HEK293 (cell line): ENCODE data around the gene IL15RA.

Experiments used
- BCL11A ChIP-seq: fragments of 450-650 bp; formaldehyde crosslinking; IDR thresholded peaks from 2 replicates; pipeline ENCODE4 v1.5.1; 2016; ENCODE audit warnings: low read depth, missing biosample characterization, missing genetic modification characterization
- MZF1 ChIP-seq: fragments of 450-650 bp; formaldehyde crosslinking; IDR thresholded peaks from 2 replicates; pipeline ENCODE4 v1.5.1; 2017; ENCODE audit warnings: missing biosample characterization, missing genetic modification characterization, borderline replicate concordance
- PRDM1 ChIP-seq: fragments of 450-650 bp; formaldehyde crosslinking; IDR thresholded peaks from 2 replicates; pipeline ENCODE4; 2016; ENCODE audit warnings: missing biosample characterization, missing genetic modification characterization
- ZBTB11 ChIP-seq: fragments of 450-650 bp; formaldehyde crosslinking; conservative IDR thresholded peaks from 2 replicates; pipeline ENCODE4 v1.5.1; 2016; ENCODE audit warnings: low read depth, missing biosample characterization, missing genetic modification characterization
- ZNF311 ChIP-seq: fragments of 450-650 bp; formaldehyde crosslinking; IDR thresholded peaks from 2 replicates; pipeline ENCODE4 v1.5.1; 2017; ENCODE audit warnings: missing biosample characterization, missing genetic modification characterization, borderline replicate concordance
- ZNF514 ChIP-seq: fragments of 450-650 bp; formaldehyde crosslinking; IDR thresholded peaks from 2 replicates; pipeline ENCODE4 v1.5.1; 2016; ENCODE audit warnings: missing biosample characterization, missing genetic modification characterization
- ZNF530 ChIP-seq: fragments of 450-650 bp; formaldehyde crosslinking; IDR thresholded peaks from 2 replicates; pipeline ENCODE4 v1.5.1; 2016; ENCODE audit warnings: low read depth, missing biosample characterization, missing genetic modification characterization
- ZNF544 ChIP-seq: fragments of 450-650 bp; formaldehyde crosslinking; IDR thresholded peaks from 2 replicates; pipeline ENCODE4 v1.5.0; 2017; ENCODE audit warnings: missing biosample characterization, missing genetic modification characterization
- ZNF777 ChIP-seq: fragments of 450-650 bp; formaldehyde crosslinking; IDR thresholded peaks from 2 replicates; pipeline ENCODE4 v1.5.1; 2017; ENCODE audit warnings: missing biosample characterization, missing genetic modification characterization, borderline replicate concordance
- TF ChIP-seq, protein P1 (sequence below): fragments of 450-650 bp; formaldehyde crosslinking; IDR thresholded peaks from 2 replicates; pipeline ENCODE4 v1.5.1; 2016; ENCODE audit warnings: missing biosample characterization, missing genetic modification characterization
- TF ChIP-seq, protein P2 (sequence below): fragments of 450-650 bp; formaldehyde crosslinking; IDR thresholded peaks from 2 replicates; pipeline ENCODE4 v1.5.1; 2016; ENCODE audit warnings: missing biosample characterization, missing genetic modification characterization, low read depth
- TF ChIP-seq, protein P3 (sequence below): fragments of 450-650 bp; IDR thresholded peaks from 2 replicates; pipeline ENCODE4 v1.5.1; 2018; ENCODE audit warnings: missing biosample characterization, mild to moderate bottlenecking, missing genetic modification characterization

DNA sequence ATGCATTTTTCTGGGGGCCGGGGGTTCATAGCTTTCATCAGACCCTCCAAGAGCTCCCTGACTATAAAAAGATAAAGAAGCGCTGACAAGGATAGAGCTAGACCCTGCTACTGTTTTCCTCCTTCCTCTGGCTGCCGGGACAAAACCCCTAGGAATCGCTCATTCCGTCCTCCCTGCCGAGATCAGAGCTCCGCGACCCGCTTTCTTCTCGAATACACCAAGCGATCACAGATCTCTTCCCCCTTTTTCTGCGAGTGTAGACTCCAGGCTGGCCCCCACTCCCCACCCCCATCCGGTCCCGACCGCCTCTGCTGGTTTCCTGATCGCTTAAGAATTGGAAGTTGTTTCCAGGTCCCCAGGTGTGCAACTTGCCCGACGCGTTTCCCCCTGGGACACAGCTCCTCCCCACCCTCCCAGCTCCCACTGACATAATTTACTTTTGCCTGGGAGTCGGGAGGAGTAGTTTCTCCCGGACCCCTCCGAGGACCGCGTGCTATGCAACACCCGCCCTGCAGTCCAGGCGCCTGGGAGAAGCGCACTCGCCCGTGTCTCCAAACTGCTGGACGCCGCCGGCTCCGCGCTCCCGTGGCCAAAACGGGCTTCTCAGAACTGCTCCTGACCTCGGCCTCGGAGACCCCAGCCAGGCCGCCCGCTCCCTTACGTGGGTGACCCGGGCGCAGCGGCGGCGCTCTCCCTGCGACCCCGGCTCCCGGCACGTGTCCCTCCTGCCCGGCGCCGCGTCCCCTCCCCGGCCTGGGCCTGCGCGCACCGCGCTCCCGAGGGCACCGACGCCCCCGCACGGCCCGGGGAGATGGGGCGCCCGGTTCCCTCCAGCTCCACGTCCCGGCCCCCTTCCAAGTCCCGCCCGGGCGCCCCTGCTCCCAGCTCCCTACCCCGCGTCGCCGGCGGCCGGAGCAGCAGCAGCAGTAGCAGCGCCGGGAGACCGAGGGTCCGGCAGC, 552 bp downstream of the IL15RA start:
- TF ChIP-seq ZNF311 (tag by site-specific recombination), result no peak
- TF ChIP-seq, protein P1, sequence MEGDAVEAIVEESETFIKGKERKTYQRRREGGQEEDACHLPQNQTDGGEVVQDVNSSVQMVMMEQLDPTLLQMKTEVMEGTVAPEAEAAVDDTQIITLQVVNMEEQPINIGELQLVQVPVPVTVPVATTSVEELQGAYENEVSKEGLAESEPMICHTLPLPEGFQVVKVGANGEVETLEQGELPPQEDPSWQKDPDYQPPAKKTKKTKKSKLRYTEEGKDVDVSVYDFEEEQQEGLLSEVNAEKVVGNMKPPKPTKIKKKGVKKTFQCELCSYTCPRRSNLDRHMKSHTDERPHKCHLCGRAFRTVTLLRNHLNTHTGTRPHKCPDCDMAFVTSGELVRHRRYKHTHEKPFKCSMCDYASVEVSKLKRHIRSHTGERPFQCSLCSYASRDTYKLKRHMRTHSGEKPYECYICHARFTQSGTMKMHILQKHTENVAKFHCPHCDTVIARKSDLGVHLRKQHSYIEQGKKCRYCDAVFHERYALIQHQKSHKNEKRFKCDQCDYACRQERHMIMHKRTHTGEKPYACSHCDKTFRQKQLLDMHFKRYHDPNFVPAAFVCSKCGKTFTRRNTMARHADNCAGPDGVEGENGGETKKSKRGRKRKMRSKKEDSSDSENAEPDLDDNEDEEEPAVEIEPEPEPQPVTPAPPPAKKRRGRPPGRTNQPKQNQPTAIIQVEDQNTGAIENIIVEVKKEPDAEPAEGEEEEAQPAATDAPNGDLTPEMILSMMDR (tag by site-specific recombination), result peak; percentile 34
- TF ChIP-seq ZNF530 (tag by site-specific recombination), result no peak
- no peak for TF ChIP-seq ZNF544 (tag by site-specific recombination)
- TF ChIP-seq, protein P2, sequence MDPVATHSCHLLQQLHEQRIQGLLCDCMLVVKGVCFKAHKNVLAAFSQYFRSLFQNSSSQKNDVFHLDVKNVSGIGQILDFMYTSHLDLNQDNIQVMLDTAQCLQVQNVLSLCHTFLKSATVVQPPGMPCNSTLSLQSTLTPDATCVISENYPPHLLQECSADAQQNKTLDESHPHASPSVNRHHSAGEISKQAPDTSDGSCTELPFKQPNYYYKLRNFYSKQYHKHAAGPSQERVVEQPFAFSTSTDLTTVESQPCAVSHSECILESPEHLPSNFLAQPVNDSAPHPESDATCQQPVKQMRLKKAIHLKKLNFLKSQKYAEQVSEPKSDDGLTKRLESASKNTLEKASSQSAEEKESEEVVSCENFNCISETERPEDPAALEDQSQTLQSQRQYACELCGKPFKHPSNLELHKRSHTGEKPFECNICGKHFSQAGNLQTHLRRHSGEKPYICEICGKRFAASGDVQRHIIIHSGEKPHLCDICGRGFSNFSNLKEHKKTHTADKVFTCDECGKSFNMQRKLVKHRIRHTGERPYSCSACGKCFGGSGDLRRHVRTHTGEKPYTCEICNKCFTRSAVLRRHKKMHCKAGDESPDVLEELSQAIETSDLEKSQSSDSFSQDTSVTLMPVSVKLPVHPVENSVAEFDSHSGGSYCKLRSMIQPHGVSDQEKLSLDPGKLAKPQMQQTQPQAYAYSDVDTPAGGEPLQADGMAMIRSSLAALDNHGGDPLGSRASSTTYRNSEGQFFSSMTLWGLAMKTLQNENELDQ (tag by site-specific recombination), result no peak
- no peak for TF ChIP-seq ZNF514 (tag by site-specific recombination)
- TF ChIP-seq MZF1 (tag by site-specific recombination), result no peak
- TF ChIP-seq, protein P3, sequence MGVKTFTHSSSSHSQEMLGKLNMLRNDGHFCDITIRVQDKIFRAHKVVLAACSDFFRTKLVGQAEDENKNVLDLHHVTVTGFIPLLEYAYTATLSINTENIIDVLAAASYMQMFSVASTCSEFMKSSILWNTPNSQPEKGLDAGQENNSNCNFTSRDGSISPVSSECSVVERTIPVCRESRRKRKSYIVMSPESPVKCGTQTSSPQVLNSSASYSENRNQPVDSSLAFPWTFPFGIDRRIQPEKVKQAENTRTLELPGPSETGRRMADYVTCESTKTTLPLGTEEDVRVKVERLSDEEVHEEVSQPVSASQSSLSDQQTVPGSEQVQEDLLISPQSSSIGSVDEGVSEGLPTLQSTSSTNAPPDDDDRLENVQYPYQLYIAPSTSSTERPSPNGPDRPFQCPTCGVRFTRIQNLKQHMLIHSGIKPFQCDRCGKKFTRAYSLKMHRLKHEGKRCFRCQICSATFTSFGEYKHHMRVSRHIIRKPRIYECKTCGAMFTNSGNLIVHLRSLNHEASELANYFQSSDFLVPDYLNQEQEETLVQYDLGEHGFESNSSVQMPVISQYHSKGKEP (tag by site-specific recombination), result no peak
- peak; percentile 38; the same call in 1 of the 2 replicates for TF ChIP-seq ZBTB11
- TF ChIP-seq PRDM1 (tag by site-specific recombination), result no peak
- TF ChIP-seq ZNF777 (tag by site-specific recombination), result no peak
- no peak for TF ChIP-seq BCL11A (tag by site-specific recombination)
